GM18519 (cell line): ENCODE measurements around the gene PICK1.

Source experiments
- ATAC-seq: cut with Tn5 transposase; IDR thresholded peaks from one replicate; pipeline ENCODE4 v1.9.1; 2021; ENCODE audit warnings: mild to moderate bottlenecking, moderate library complexity; ENCODE audit not compliant: unreplicated experiment, low FRiP score

Gene PICK1

GRCh38 chr22:38046070-38046748, 11.0 kb upstream of the PICK1 start:
- ATAC-seq, result no peak

- no peak for ATAC-seq
Observed at GRCh38 chr22:38049812-38050619, 7.2 kb upstream of the PICK1 start.

GRCh38 chr22:38050720-38051119, 6.5 kb upstream of the PICK1 start:
- no peak for ATAC-seq

GRCh38 chr22:38051261-38051660, 5.9 kb upstream of the PICK1 start:
- ATAC-seq, result no peak

- no peak for ATAC-seq
Observed at GRCh38 chr22:38051900-38052862, 5.0 kb upstream of the PICK1 start.

GRCh38 chr22:38062791-38063190, 5.6 kb downstream of the PICK1 start:
- ATAC-seq, result no peak

GRCh38 chr22:38065539-38065938, 8.3 kb downstream of the PICK1 start:
- ATAC-seq, result no peak

GRCh38 chr22:38066381-38067027, 9.3 kb downstream of the PICK1 start:
- ATAC-seq, result no peak

- no peak for ATAC-seq
Observed at GRCh38 chr22:38067028-38067415, 9.8 kb downstream of the PICK1 start.

- ATAC-seq, result no peak
Observed at GRCh38 chr22:38067761-38068360, 10.7 kb downstream of the PICK1 start.

GRCh38 chr22:38068641-38069371, 11.6 kb downstream of the PICK1 start:
- no peak for ATAC-seq

- no peak for ATAC-seq
Observed at GRCh38 chr22:38069372-38070249, 12.4 kb downstream of the PICK1 start.

GRCh38 chr22:38070250-38070921, 13.2 kb downstream of the PICK1 start:
- ATAC-seq, result no peak

GRCh38 chr22:38071421-38072321, 14.5 kb downstream of the PICK1 start:
- ATAC-seq, result no peak

- no peak for ATAC-seq
Observed at GRCh38 chr22:38072322-38073149, 15.3 kb downstream of the PICK1 start.
